HG02938 (cell line): Measurements from ENCODE around the gene XCR1.

Experiments used
- ATAC-seq: cut with Tn5 transposase; IDR thresholded peaks from one replicate; pipeline ENCODE4 v1.9.1; 2021; ENCODE audit warnings: mild to moderate bottlenecking, moderate library complexity; ENCODE audit not compliant: unreplicated experiment

The XCR1 gene

GRCh38 chr3:45984331-45985312, 42.7 kb downstream of the XCR1 start:
- no peak for ATAC-seq

- no peak for ATAC-seq
Measured at GRCh38 chr3:45983770-45984169, 43.5 kb downstream of the XCR1 start.

- no peak for ATAC-seq
Measured at GRCh38 chr3:45981346-45982074, 45.8 kb downstream of the XCR1 start.

- ATAC-seq: no peak
Measured at GRCh38 chr3:45980819-45981218, 46.5 kb downstream of the XCR1 start.

GRCh38 chr3:45980229-45980813, 47.0 kb downstream of the XCR1 start:
- no peak for ATAC-seq

GRCh38 chr3:45979378-45979777, 47.9 kb downstream of the XCR1 start:
- no peak for ATAC-seq

- no peak for ATAC-seq
Measured at GRCh38 chr3:45978006-45978761, 49.1 kb downstream of the XCR1 start.

- ATAC-seq: no peak
Measured at GRCh38 chr3:45976191-45977091, 50.8 kb downstream of the XCR1 start.

GRCh38 chr3:45975686-45976085, 51.6 kb downstream of the XCR1 start:
- no peak for ATAC-seq

- ATAC-seq: no peak
Measured at GRCh38 chr3:45974686-45975085, 52.6 kb downstream of the XCR1 start.

GRCh38 chr3:45972534-45973402, 54.5 kb downstream of the XCR1 start:
- no peak for ATAC-seq

- ATAC-seq: no peak
Measured at GRCh38 chr3:45969953-45970352, 57.3 kb downstream of the XCR1 start.

GRCh38 chr3:45969116-45969515, 58.2 kb downstream of the XCR1 start:
- ATAC-seq: no peak

GRCh38 chr3:45968706-45969105, 58.6 kb downstream of the XCR1 start:
- ATAC-seq: no peak

GRCh38 chr3:45968149-45968548, 59.1 kb downstream of the XCR1 start:
- no peak for ATAC-seq

GRCh38 chr3:45967724-45968123, 59.6 kb downstream of the XCR1 start:
- no peak for ATAC-seq
